GM19324 (cell line): ENCODE measurements around the gene SLIT1.
"Not testable (repeated sequence)": the region's sequence is repeated elsewhere in the genome, so short reads cannot be mapped to it uniquely, and the experiment has no call there.

Experiments used
- ATAC-seq: cut with Tn5 transposase; IDR thresholded peaks from one replicate; pipeline ENCODE4 v1.9.1; 2021; ENCODE audit warnings: mild to moderate bottlenecking, moderate library complexity; ENCODE audit not compliant: unreplicated experiment, low FRiP score

Gene SLIT1

GRCh38 chr10:97090035-97090434 is 95.7 kb downstream of the SLIT1 start:
- no peak for ATAC-seq

- no peak for ATAC-seq
These were observed 96.4 kb downstream of the SLIT1 start for GRCh38 chr10:97089209-97089870.

- no peak for ATAC-seq
These were observed 98.5 kb downstream of the SLIT1 start for GRCh38 chr10:97087296-97087695.

- no peak for ATAC-seq
These were observed 99.2 kb downstream of the SLIT1 start for GRCh38 chr10:97086530-97086929.

- ATAC-seq, result no peak
These were observed 102.4 kb downstream of the SLIT1 start for GRCh38 chr10:97083228-97083829.

GRCh38 chr10:97082575-97082974 is 103.2 kb downstream of the SLIT1 start:
- ATAC-seq, result not testable (repeated sequence)

- no peak for ATAC-seq
These were observed 104.0 kb downstream of the SLIT1 start for GRCh38 chr10:97081621-97082235.

GRCh38 chr10:97080051-97080776 is 105.5 kb downstream of the SLIT1 start:
- no peak for ATAC-seq

GRCh38 chr10:97079448-97079847 is 106.3 kb downstream of the SLIT1 start:
- ATAC-seq, result no peak

GRCh38 chr10:97078938-97079445 is 106.8 kb downstream of the SLIT1 start:
- ATAC-seq, result no peak

- ATAC-seq, result no peak
These were observed 107.4 kb downstream of the SLIT1 start for GRCh38 chr10:97078261-97078937.

- ATAC-seq, result no peak
These were observed 109.0 kb downstream of the SLIT1 start for GRCh38 chr10:97076781-97077180.

- ATAC-seq, result no peak
These were observed 109.7 kb downstream of the SLIT1 start for GRCh38 chr10:97075961-97076525.

- ATAC-seq, result no peak
These were observed 110.3 kb downstream of the SLIT1 start for GRCh38 chr10:97075421-97075820.

GRCh38 chr10:97074256-97075145 is 111.3 kb downstream of the SLIT1 start:
- no peak for ATAC-seq

GRCh38 chr10:97072851-97073665 is 112.7 kb downstream of the SLIT1 start:
- ATAC-seq, result no peak

- ATAC-seq, result no peak
These were observed 114.3 kb downstream of the SLIT1 start for GRCh38 chr10:97071496-97071895.

- ATAC-seq, result no peak
These were observed 116.0 kb downstream of the SLIT1 start for GRCh38 chr10:97069576-97070362.
